Raji (cell line): ENCODE results near the gene LIFR.

Experiments used
- POLR2A ChIP-seq: IDR thresholded peaks from 2 replicates; pipeline ENCODE4 v1.6.1; 2011; ENCODE audit warnings: low read depth, low read length, control low read depth; ENCODE audit not compliant: insufficient read depth

Gene LIFR

GRCh38 chr5:38519476-38519875 lies 37.0 kb downstream of the LIFR start:
- no peak for TF ChIP-seq POLR2A

DNA sequence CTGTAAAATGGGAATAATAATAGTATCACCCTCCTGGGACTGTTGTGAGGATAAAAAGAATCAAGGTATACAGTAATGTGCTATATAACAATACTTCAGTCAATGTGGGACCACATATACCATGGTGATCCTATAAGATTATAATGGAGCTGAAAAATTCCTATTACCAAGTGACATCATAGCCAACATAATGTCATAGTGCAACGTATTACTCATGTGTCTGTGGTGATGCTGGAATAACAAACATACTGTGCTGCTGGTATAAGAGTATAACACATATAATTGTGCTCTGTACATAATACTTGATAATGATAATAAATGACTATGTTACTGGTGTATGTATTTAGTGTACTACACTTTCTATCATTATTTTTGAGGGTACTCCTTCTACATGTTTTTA lies 38.1 kb downstream of the LIFR start:
- TF ChIP-seq POLR2A = no peak

- TF ChIP-seq POLR2A = no peak
These were observed 40.8 kb downstream of the LIFR start for GRCh38 chr5:38515646-38516045.

- TF ChIP-seq POLR2A = no peak
These were observed 41.4 kb downstream of the LIFR start for GRCh38 chr5:38515092-38515491.

DNA sequence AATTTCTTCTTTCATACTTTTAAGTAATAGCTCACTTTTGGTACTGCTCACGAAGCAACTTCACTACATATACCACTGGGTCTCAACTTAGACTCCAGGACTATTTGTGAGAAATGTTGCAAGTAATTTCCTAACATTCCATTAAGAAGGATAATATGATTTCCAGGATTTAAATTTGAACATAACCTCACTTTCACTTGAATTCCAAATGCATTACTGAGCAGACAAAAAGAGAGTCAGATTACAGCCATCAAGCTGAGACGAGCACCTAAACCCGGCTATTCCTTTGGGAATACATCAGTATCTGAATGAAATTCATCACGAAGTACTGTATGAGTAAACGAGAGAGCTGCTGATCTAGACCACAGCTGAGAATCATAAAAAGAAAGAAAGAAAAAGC lies 47.3 kb downstream of the LIFR start:
- TF ChIP-seq POLR2A = no peak

DNA sequence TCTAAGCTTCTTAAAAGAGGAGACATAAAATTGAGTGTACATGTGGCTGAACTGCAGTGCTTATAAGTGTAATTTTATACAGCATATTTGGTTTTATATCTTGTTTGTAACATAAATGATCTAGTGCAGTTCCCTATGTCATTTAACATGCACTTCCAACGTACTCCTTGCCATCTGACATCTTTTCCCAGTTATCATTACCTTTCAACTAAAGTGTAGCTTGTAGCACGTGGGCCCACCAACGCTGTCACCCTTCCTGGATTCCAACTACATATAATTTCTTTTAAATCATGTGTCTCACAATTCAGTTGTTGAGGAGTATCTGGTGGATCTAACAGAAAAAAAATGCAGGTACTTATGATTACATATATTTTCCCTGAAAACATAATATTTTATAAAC lies 50.1 kb downstream of the LIFR start:
- no peak for TF ChIP-seq POLR2A

DNA sequence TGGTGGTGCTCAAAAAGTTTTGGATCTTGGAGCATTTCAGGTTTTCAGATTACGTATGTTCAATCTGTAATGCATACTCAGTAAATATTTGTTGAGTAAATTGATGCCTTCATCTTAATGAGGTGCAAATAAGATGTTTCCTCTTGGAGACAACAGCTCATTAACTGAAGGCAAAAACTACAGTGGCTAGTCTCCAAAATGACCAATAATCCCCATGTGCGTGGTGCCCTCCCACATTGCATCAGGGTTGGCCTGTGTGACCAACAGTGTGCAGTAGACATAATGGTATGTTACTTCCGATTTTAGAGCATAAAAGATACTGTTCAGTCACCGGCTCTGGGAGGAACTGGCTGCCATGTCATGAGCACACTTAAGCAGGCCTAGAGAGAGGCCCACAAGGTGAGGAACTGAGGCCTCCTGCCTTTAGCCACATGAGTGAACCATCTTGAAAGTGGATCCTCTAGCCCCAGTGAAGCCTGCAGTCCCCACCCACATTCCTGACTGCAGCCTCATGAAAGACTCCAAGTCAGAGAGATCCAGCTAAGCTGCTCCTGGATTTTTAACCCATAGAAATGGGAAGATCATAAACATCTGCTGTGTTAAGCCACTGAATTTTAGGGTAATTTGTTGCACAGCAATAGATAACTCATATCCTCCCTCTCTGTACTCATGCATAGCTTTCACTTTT lies 55.7 kb downstream of the LIFR start:
- no peak for TF ChIP-seq POLR2A

GRCh38 chr5:38497946-38498345 lies 58.5 kb downstream of the LIFR start:
- no peak for TF ChIP-seq POLR2A

DNA sequence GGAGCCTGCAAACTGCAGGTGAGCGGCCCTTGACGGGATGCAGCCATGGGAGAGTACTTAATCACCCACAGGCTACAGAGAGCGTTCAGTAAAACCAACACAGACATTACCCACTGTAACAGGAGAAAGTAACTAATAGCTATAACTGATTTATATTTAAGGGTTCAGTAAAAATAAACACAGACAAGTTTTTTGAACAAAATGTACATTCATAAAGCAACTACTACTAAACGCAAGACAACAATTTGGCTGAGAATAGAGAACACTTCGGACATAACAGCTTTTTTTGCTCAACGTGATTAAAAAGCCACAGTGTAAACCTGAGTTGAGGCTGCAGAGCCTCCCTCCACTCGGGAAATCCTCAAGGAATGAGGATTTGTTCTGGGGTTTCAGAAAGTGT lies 61.7 kb downstream of the LIFR start:
- TF ChIP-seq POLR2A = no peak

DNA sequence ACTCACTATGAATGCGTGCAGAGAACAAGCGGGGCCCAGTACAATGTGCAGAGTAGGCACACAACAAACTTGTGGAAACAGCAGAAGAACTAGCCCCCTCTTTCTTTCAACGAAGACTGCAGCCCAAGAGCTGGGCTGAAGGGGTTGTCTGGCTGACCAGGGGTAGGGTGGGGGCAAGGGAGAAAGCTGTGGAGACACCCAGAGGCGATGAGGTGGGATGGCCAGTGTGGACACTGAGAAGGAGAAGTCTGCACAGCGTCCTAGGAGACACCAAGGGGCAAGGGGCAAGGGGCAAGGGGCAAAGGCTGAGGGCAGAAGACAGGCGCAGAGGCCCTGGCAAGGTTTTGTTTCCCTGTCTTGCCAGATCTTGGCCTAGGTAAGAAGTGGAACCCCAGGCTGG lies 62.3 kb downstream of the LIFR start:
- TF ChIP-seq POLR2A = no peak

DNA sequence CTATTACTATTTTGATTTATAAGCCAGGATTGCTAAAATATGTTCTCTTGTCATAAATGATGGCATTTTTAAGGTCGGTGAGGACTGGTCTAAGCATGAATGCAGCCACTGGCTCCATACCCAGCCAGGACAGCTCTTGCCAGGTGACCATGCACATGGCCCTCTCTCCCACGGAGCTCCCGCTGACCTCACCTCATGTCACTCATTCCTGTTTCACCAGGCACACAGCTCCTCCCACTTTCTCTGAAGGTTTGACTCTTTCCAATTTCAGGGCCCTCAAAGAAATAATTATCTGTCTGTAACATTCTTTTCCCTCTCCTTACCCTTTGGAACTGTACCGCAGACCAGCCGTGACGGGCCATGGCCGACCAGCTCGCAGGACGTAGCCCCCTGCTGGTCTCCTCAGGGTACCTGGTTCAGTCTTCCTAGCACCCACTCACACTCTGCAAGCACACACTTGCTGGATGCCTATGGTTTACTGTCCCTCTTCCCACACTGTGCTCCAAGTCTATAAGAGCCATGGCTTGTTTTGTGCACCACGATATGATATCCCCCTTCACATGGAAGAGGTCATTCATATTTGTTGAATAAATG lies 72.5 kb downstream of the LIFR start:
- no peak for TF ChIP-seq POLR2A

DNA sequence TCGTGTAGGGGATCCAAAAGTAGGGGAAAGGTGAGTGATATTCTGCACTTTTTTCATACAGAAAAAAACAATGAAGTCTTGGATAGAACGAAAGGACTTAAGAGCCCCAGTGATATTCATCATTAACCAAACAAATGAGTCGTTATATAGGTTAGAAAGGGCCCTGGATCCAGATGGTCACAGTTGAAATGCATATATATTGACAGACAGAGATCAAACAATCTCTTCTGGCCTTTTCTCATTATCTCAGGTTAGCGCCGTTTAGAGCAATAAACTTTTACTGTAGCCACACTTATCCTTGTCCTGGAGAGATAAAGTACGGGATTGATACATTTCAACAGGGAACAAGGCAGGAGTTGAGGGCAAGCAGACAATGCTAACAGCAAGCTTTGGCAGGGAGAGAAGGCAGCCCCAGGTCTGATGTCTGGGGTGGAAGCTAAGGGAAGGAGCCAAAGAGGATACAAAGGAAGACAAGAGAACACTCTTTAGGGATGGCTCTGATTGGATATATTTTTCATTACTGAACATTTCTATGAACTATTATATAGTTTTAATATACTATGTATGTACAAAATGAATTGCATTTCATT lies 77.0 kb downstream of the LIFR start:
- TF ChIP-seq POLR2A = no peak

- no peak for TF ChIP-seq POLR2A
These were observed 77.6 kb downstream of the LIFR start for GRCh38 chr5:38478878-38479277.

DNA sequence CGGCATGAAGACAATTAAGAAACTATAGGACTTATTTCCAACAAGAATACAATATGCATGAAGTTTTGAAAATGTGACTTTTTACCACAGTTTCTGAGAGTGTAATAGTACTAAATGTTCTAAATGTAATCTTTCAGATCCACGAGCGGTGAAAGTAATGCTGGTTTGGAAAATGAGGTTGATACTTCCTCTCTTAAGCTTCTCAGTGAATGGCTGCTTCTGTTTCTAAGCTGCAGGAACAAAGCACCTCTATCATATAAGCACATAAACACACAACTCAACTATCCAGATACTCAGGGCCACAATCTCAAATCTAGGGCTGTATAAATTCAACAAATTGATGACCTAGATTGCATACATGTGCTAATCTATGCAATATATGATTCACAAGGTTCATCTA lies 78.3 kb downstream of the LIFR start:
- TF ChIP-seq POLR2A = no peak

DNA sequence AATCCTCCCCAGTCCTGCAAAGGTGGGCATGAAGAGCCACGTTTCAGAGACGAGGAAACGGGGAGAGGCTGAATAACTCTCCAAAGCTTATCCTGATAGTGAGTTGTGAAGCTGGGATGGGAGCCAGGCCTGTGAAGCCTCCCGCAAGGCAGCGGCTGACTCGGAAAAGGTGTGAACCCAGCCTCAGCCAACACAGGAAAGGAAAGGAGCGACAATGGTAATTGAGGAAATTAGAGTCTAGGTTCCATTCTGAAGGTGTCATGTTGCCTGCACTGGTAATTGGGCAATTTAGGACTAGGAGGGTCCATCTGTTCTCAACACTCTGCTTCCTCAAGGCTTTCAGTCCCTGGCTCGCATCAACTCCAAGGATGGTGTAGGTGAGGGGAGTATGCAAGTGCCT lies 83.4 kb downstream of the LIFR start:
- no peak for TF ChIP-seq POLR2A

DNA sequence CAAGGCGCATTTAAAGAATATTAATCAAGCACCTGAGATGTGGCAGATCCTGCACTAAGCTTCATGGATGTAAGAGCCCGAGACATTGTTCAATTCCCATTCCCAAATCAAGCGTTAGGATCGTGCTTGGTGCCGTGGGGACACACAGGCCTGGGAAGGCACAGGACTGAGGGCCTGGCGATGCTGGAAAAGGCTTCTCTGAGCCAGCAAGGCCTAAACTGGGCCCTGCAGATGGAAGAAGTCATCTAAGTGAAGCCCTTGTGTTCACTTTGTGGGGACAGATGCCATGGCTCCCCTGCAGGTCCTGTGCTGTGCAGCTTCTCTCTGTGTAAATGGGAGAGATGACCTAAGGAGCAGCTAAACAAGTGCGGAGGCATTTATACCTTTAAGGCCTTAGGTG lies 83.9 kb downstream of the LIFR start:
- TF ChIP-seq POLR2A = no peak

DNA sequence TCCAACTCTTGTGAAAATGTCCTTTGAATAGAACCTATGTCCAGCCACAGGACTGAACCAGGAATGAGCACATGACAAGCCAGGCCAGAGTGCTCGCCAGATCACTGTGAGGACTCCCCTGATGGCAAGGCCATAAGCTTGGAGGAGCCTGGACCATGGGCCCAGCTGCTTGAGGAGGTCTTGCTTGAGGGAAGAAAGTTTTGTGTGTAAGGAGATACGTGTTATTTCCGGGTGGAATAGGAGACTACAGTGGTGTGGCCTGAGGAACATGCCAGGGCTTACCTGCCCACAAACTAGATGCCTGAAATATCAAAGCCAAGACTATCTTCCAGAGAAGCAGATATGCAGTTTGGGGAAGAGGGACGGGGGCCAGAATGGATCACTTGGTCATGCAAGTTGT lies 84.7 kb downstream of the LIFR start:
- no peak for TF ChIP-seq POLR2A

GRCh38 chr5:38469707-38470267 lies 86.7 kb downstream of the LIFR start:
- no peak for TF ChIP-seq POLR2A
